ENCODE data around the gene MXRA5.
"Not testable (repeated sequence)": the region's sequence is repeated elsewhere in the genome, so short reads cannot be mapped to it uniquely, and the experiment has no call there.

The MXRA5 gene

GRCh38 chrX:3320471-3321046, 25.9 kb downstream of the MXRA5 start:
- DNase-seq = no peak

DNA sequence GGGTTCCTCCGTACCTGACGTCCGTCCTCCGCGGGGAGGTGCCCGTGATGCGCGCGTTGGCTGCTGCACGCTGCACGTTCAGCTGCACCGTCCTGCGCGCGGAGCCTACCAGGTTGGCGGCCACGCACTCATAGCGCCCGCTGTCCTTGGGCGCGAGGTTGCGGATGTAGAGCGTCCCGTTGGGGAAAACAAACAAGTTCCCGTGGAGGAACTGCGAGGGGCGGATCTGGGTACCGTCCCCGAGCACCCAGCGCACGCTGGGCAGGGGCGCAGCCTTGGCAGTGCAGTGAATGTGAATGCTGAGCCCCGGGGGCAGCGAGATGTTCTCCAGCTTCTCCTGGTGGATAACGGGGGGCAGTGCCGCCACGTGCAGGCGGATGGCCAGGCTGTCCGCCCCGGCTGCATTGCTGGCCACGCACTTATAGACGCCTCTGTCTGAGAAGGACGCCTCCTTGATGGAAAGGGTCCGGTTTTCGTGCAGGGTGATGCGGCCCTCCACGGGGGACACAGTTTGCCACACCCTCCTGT, 29.2 kb downstream of the MXRA5 start:
- no peak for DNase-seq

DNA sequence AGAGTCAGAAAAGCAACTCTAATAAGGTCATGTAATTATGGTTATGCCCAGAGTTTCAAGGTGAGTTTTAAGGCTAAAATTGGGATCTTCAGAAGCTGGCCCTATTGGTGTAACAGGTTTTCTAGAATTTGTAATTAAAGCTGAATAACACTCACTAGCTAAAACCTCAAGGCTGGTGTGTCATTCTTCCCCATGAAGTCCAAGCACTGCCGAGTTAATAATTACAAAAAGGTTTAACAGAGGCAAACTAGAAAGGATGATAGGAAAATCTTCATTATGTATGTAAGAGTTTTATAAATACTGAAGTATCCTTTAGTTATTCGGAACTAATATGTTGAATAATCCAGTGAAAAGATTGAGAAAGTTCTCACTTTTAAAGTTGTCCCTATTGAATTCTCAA, 34.3 kb downstream of the MXRA5 start:
- DNase-seq = no peak

- DNase-seq = no peak
These were observed 38.6 kb downstream of the MXRA5 start for GRCh38 chrX:3307881-3308280.

GRCh38 chrX:3299636-3300035, 46.8 kb downstream of the MXRA5 start:
- DNase-seq = no peak

GRCh38 chrX:3295731-3296130, 50.7 kb downstream of the MXRA5 start:
- peak; percentile 1 for DNase-seq

DNA sequence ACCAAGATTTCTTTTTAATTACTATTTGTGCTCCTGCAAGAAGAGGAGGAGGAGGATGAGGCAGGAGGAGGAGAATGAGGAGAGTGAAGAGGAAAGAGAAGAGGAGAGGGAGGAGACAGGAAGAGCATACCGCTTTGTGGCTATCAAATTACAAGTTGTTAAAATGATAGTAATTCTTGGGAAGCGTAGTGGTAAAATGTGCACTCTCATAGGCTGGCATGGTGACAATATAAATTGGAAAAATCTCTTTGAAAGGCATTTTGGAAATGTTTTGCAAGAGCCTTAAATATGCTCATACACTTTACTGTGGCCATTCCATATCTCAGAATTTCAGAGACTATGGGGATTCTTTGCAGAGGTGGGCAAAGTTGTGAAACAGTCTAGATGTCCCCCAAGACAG, 53.2 kb downstream of the MXRA5 start:
- DNase-seq = no peak

DNA sequence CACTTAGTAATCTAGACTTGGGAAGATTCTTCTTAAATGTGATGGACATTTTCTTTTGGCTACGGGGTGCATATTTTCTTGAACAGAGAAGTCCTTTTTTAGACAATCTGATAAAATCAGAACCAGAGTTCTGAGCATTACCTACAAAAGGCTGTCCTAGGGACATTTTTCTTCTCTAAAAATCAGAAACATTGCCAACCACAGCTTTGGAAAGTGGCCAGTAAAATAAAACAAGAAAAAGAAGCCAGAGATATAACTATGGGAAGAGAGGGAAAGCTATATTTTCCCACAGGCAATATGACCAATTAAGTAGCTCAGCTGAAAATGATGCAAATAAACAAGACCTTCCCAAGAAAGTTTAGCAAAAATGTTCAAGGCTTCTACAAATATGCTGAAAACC, 55.9 kb downstream of the MXRA5 start:
- DNase-seq = no peak

GRCh38 chrX:3286196-3286945, 60.1 kb downstream of the MXRA5 start:
- no peak for DNase-seq

DNA sequence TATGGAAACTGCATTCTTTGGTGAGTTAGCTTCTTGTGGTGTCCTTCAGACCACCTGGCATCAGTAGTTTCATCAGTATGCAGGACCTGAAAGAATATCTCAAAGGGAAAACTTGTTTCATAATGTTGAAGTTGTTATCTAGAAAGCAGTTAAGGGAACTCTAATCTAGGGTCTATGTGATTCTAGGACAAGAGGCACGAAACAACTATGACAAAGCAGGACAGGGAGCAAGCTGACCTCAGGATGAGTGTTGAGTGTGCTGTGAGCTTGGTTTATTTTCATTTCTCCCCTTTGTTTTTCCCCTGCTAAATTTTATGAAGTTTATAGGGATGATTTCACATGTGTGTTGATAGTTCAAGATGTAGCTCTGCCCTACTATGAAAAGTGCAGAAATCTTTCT, 65.7 kb downstream of the MXRA5 start:
- no peak for DNase-seq

GRCh38 chrX:3273668-3274067, 72.8 kb downstream of the MXRA5 start:
- DNase-seq = not testable (repeated sequence)

DNA sequence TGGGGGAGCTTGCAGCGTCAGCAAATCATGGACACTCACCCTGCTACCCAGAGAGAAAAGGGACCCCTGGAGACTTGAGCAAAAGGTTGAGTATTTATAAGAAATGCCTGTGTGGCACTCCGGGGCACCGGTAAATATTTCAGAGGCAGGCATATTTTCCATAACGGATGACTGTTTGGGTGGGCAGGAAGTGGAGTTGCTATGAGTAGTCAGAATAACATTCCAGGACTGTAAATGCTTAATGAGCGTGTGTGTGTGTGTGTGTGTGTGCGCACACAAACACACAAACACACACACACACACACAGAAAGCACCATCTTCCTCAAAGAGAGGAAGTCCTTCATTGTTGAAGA, 74.6 kb downstream of the MXRA5 start:
- no peak for DNase-seq

DNA sequence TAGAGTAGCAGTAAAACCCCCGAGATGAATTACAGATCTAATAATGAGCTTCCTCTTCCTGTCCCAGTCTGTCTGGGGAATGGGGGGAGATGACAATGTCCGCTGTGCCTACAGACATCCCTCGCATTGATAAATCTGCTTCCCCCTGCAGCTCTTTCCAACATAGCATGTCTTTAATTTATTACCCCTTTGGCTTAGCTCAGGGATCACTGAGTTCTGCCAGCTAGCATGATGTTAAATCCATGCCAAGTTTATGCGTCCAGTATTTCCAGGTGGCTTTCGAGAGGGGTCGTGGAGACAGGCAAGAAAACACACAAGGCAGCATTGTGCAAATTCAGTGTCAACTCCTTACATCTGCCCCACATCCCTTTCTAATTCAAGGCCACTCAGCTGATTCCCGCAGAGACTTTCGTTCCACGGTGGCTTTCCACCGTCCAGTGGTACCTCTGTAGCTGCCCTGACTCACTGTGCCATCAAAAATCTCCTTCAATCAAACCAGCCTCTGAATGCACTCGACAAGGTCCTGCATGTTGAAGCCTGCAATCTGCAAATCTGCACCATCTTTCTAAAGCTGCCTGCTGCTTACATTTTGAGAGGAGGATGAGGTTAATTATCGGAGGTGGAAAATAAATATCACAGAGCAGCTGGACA, 75.1 kb downstream of the MXRA5 start:
- DNase-seq = no peak

DNA sequence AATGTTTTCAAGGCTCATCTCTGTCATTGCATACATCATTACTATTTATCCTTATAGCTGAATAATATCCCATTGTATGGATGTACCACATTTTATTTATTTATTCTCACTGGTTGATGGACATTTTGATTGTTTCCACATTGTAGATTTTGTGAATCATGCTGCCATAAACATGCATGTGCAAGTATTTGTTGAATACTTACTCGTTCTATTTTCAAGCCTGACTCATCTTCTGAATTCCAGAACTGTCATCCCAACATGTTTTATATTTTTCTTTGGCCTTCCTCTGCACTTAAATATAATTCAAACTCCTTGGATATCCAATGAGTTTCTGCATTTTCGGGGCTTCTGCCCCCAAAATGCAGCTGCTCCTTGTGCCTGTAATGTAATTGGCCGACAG, 77.6 kb downstream of the MXRA5 start:
- no peak for DNase-seq

DNA sequence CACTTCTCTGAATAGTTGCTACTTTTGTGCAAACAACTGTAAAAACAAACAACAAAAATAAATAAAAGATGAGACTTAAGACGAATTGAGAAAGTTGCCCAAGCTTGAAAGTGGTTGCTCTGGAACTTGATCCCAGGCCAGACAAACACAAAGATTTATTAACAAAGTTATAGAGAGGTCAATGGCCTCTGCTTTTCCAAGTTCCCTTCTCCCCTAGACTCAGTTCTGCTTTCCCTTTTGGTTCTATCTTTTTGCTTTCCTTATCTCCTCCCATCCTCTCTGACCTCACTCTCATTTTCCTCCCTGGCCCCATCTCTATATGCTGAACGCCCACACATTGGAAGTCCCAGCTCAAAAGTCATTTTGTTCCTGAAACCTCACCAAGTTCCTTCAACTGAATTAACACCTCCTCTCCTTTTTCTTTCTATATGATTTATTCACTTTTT, 82.7 kb downstream of the MXRA5 start:
- DNase-seq = no peak

DNA sequence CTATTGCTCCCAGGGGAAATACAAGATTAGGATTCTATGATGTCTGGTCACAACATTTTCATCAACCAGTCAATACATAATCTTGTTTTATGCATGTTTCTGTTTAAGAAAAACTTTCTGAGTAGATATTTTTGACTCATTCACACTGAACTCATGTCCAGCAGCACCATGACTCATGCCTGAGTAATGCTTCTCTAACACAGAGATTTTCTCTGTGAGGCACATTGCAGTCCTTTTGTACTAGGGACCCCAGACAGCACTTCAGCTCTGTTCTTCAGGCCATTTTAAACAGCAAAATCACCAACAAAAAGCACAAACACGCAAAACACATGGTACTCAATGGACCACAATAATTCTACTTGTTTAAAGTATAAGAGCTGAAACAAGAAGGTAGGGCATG, 83.6 kb downstream of the MXRA5 start:
- DNase-seq = no peak
